HEK293 (cell line): ENCODE results near the gene CPAMD8.

ENCODE experiments used
- CTCF ChIA-PET: fragments of 350-600 bp; formaldehyde crosslinking; extraction: SDS; loops from one replicate; lab custom pipeline; 2021; ENCODE audit warnings: antibody characterized with exemption; lab: Yijun Ruan, JAX
- POLR2A ChIA-PET: fragments of 300-600 bp; formaldehyde crosslinking; extraction: SDS; loops from one replicate; lab custom pipeline; 2020; ENCODE audit warnings: antibody characterized with exemption, inconsistent platforms; lab: Yijun Ruan, JAX
- H3K27ac ChIP-seq: fragments of 200-500 bp; sonication (Bioruptor generic); 2 replicates; pipeline ENCODE4 v1.5.1; 2014; ENCODE audit warnings: low read depth, low read length, control low read depth, inconsistent platforms; ENCODE audit errors: extremely low read depth
- H3K36me3 ChIP-seq, 2 experiments: fragments of 200-500 bp in 1 of 2; sonication (Bioruptor generic) in 1 of 2; 1 replicate in 1 of 2; 2 replicates in 1 of 2; pipeline ENCODE4 v1.5.1; 2014 to 2017; ENCODE audit warnings: inconsistent platforms in 2 of 2, low read length in 2 of 2; ENCODE audit not compliant: control insufficient read depth in 2 of 2, insufficient read depth in 1 of 2
- H3K4me1 ChIP-seq: fragments of 200-500 bp; sonication (Bioruptor generic); 2 replicates; pipeline ENCODE4 v1.5.1; 2014; ENCODE audit warnings: mild to moderate bottlenecking, low read length, inconsistent platforms; ENCODE audit not compliant: control insufficient read depth, insufficient read depth
- H3K4me3 ChIP-seq: 2 replicates; pipeline ENCODE4 v1.5.1; 2011; ENCODE audit warnings: low read depth, mild to moderate bottlenecking, control low read depth, low read length, moderate library complexity
- H3K9me3 ChIP-seq: fragments of 200-500 bp; sonication (Bioruptor generic); 2 replicates; pipeline ENCODE4 v1.5.1; 2014; ENCODE audit warnings: low read depth, low read length, inconsistent platforms; ENCODE audit not compliant: control insufficient read depth, insufficient read depth
- EGR2 ChIP-seq: fragments of 450-650 bp; formaldehyde crosslinking; IDR thresholded peaks from 2 replicates; pipeline ENCODE4 v1.5.1; 2016; ENCODE audit warnings: low read depth, missing biosample characterization, missing genetic modification characterization
- GLI4 ChIP-seq: fragments of 450-650 bp; formaldehyde crosslinking; IDR thresholded peaks from 2 replicates; pipeline ENCODE4 v1.5.1; 2016; ENCODE audit warnings: missing biosample characterization, missing genetic modification characterization
- HOXD13 ChIP-seq: sonication (generic); formaldehyde crosslinking; IDR thresholded peaks from 2 replicates; pipeline ENCODE4 v1.8.0; 2022; ENCODE audit warnings: missing genetic modification reagents, borderline replicate concordance
- WT1 ChIP-seq: fragments of 450-650 bp; formaldehyde crosslinking; IDR thresholded peaks from 2 replicates; pipeline ENCODE4 v1.5.1; 2016; ENCODE audit warnings: missing biosample characterization, missing genetic modification characterization
- YY2 ChIP-seq: fragments of 450-650 bp; formaldehyde crosslinking; IDR thresholded peaks from 2 replicates; pipeline ENCODE4 v1.5.1; 2016; ENCODE audit warnings: missing biosample characterization, missing genetic modification characterization
- ZFHX2 ChIP-seq: fragments of 450-650 bp; formaldehyde crosslinking; conservative IDR thresholded peaks from 2 replicates; pipeline ENCODE4 v1.5.1; 2016; ENCODE audit warnings: missing biosample characterization, missing genetic modification characterization
- ZIC2 ChIP-seq: fragments of 450-650 bp; formaldehyde crosslinking; IDR thresholded peaks from 2 replicates; pipeline ENCODE4 v1.5.1; 2016; ENCODE audit warnings: missing biosample characterization, missing genetic modification characterization
- ZNF214 ChIP-seq: fragments of 450-650 bp; formaldehyde crosslinking; IDR thresholded peaks from 2 replicates; pipeline ENCODE4 v1.5.1; 2017; ENCODE audit warnings: missing biosample characterization, mild to moderate bottlenecking, missing genetic modification characterization, borderline replicate concordance
- ZNF23 ChIP-seq: fragments of 450-650 bp; formaldehyde crosslinking; IDR thresholded peaks from 2 replicates; pipeline ENCODE4 v1.5.1; 2016; ENCODE audit warnings: missing biosample characterization, missing genetic modification characterization, borderline replicate concordance
- ZNF239 ChIP-seq: fragments of 450-650 bp; formaldehyde crosslinking; IDR thresholded peaks from 2 replicates; pipeline ENCODE4 v1.5.1; 2016; ENCODE audit warnings: missing biosample characterization, missing genetic modification characterization
- ZNF248 ChIP-seq: fragments of 450-650 bp; formaldehyde crosslinking; IDR thresholded peaks from 2 replicates; pipeline ENCODE4 v1.5.1; 2017; ENCODE audit warnings: missing biosample characterization, missing genetic modification characterization
- ZNF266 ChIP-seq: fragments of 450-650 bp; formaldehyde crosslinking; IDR thresholded peaks from 2 replicates; pipeline ENCODE4 v1.5.1; 2016; ENCODE audit warnings: missing biosample characterization, missing genetic modification characterization, low read depth
- ZNF302 ChIP-seq: fragments of 450-650 bp; formaldehyde crosslinking; IDR thresholded peaks from 2 replicates; pipeline ENCODE4 v1.5.1; 2016; ENCODE audit warnings: missing biosample characterization, missing genetic modification characterization, low read depth
- ZNF48 ChIP-seq: fragments of 450-650 bp; formaldehyde crosslinking; IDR thresholded peaks from 2 replicates; pipeline ENCODE4 v1.5.1; 2016; ENCODE audit warnings: missing biosample characterization, missing genetic modification characterization
- ZNF514 ChIP-seq: fragments of 450-650 bp; formaldehyde crosslinking; IDR thresholded peaks from 2 replicates; pipeline ENCODE4 v1.5.1; 2016; ENCODE audit warnings: missing biosample characterization, missing genetic modification characterization
- ZNF558 ChIP-seq: fragments of 450-650 bp; formaldehyde crosslinking; IDR thresholded peaks from 2 replicates; pipeline ENCODE4 v1.5.1; 2016; ENCODE audit warnings: missing biosample characterization, missing genetic modification characterization
- ZNF654 ChIP-seq: fragments of 450-650 bp; formaldehyde crosslinking; IDR thresholded peaks from 2 replicates; pipeline ENCODE4 v1.5.1; 2016; ENCODE audit warnings: low read depth, missing biosample characterization, missing genetic modification characterization
- ZNF747 ChIP-seq: fragments of 450-650 bp; formaldehyde crosslinking; IDR thresholded peaks from 2 replicates; pipeline ENCODE4 v1.5.1; 2016; ENCODE audit warnings: missing biosample characterization, missing genetic modification characterization
- ZNF76 ChIP-seq: fragments of 450-650 bp; formaldehyde crosslinking; IDR thresholded peaks from 2 replicates; pipeline ENCODE4; 2016; ENCODE audit warnings: low read depth, missing biosample characterization, missing genetic modification characterization, borderline replicate concordance
- ZNF785 ChIP-seq: fragments of 450-650 bp; formaldehyde crosslinking; IDR thresholded peaks from 2 replicates; pipeline ENCODE4 v1.5.1; 2016; ENCODE audit warnings: missing biosample characterization, missing genetic modification characterization
- ZNF830 ChIP-seq: fragments of 450-650 bp; IDR thresholded peaks from 2 replicates; pipeline ENCODE4 v1.5.0; 2018; ENCODE audit warnings: missing biosample characterization, missing genetic modification characterization, low read depth, mild to moderate bottlenecking, moderate library complexity
- TF ChIP-seq, protein P1 (sequence below): fragments of 450-650 bp; formaldehyde crosslinking; IDR thresholded peaks from 2 replicates; pipeline ENCODE4 v1.5.1; 2017; ENCODE audit warnings: missing biosample characterization, missing genetic modification characterization
- TF ChIP-seq, protein P2 (sequence below): fragments of 450-650 bp; formaldehyde crosslinking; IDR thresholded peaks from 2 replicates; pipeline ENCODE4 v1.5.1; 2016; ENCODE audit warnings: missing biosample characterization, missing genetic modification characterization
- TF ChIP-seq, protein P3 (sequence below): fragments of 450-650 bp; formaldehyde crosslinking; IDR thresholded peaks from 2 replicates; pipeline ENCODE4 v1.5.1; 2017; ENCODE audit warnings: missing biosample characterization, missing genetic modification characterization

Gene CPAMD8

DNA sequence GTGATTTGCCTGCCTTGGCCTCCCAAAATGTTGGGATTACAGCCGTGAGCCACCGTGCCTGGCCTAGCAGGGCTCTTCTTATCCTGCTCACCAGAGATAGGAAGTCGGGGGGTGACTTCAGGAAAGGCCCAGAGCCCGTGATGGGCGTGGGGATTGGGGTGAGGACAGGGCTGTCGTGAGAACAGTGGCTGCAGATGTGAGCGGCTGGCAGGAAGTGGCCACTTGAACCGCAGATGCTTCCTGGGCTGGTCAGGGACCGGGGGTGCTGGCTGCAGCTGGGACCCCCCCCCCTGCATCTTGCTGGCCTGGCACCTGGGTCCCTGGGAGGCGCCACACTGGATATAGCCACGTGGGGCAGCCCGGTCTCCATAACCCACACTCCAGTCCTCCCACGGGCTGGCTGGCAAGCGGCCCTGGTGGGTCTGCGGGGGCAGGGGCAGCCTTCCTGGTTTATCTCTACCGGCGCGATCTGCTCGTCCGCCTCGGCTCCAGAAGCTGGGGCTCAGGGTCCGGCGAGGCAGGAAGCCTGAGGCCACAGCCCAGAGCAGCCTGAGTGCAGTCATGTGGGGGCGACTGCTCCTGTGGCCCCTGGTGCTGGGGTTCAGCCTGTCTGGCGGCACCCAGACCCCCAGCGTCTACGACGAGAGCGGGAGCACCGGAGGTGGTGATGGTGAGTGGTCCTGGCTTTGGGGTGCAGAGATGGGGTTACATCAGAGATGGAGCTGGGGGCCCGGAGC lies 137.8 kb downstream of the CPAMD8 start, which contains the start of gene F2RL3:
F2RL3 (plus strand) TSS at position 371 of the 737 bp plus-strand sequence; CDS start at position 562, 191 bp downstream.
- POLR2A ChIA-PET = interaction anchor here (0.6 kb wide), 1 partner anchor 84 kb away, joined by 3 read pairs; no protein-coding TSS in a partner anchor
- no peak within 1 kb of the TSS for H3K4me3 ChIP-seq
- no peak within 1 kb of the TSS for H3K27ac ChIP-seq

DNA sequence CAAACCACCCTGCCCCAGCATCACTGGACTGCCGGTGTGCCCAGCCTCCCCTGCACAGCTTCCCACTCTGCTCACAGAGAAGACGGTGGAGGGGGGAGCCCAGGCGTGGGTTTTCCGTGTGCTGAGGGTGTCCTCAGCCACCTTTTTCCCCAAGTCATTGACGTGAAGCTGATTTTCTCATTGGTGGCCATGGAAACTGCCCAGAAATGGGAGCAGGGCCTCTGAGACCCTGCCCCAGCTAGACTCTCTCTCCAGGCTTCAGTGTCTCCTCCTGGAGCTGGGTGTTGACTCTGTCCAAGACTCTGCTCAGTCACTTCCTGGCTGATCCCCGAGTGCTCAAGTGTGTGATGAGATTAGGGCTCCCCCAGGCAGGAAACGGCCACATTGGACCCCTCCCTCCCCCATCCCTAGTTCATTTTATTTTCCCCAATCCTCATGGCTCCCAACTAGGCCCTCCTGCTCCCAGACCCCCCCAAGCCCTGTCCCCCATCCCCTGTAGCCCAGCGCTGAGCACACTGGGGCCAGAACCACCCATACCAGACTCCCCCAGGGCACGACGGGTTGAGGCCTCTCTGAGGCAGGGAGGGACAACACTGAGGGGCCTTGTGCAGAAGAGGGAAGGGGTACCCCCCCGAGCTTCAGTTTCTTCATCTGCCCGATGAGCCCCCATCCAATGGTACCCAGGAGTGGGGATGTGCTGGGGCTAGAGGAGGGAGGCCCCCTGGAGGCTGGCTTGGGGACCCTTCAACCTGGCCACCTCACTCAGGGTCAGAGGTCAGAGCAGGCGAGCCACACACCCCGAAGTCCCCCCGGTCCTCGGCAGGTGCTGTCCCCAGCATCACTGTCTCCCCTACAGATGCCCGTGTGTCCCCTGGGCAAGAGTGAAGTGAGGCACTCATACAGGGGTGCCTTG lies 139.0 kb downstream of the CPAMD8 start:
- Histone ChIP-seq H3K9me3 (no peaks in the 10 kb centered on the region), H3K4me3 (no peak overlapping the region), H3K36me3 (no peaks in the 10 kb centered on the region)
- ChIA-PET CTCF (interaction anchor here (1.5 kb wide), 1 partner anchor 115 kb away, joined by 3 read pairs; no protein-coding TSS in a partner anchor), POLR2A (no interaction called here)
- TF ChIP-seq ZNF302 (no peak), ZNF76 (tag by site-specific recombination) (no peak), WT1 (tag by site-specific recombination) (no peak), ZNF48 (tag by site-specific recombination) (no peak), ZNF248 (tag by site-specific recombination) (no peak)
- TF ChIP-seq, all 188 proteins: peak for 0
- no peak overlapping the region for H3K27ac ChIP-seq
- no peaks in the 10 kb centered on the region for H3K4me1 ChIP-seq

More for the DNA sequence above, 137.8 kb downstream of the CPAMD8 start, which contains the start of gene F2RL3:
- CTCF ChIA-PET = interaction anchor here (0.6 kb wide), 1 partner anchor 99 kb away, joined by 3 read pairs; no protein-coding TSS in a partner anchor
- Histone ChIP-seq H3K9me3 (no peaks in the 10 kb centered on the region), H3K4me1 (no peaks in the 10 kb centered on the region)
- TF ChIP-seq ZNF747 = no peak
- TF ChIP-seq ZNF23 (tag by site-specific recombination) = no peak
- TF ChIP-seq EGR2 (tag by site-specific recombination) = 0 out of 2 replicates have a peak, but pooled peaks have one; percentile 8
- TF ChIP-seq ZFHX2 (tag by site-specific recombination) = peak; percentile 42; the same call in 1 of the 2 replicates
- no peak for TF ChIP-seq ZNF830 (tag by site-specific recombination)
- TF ChIP-seq ZNF785 (tag by site-specific recombination) = no peak
- TF ChIP-seq, all 188 proteins: peak for 2
- H3K36me3 ChIP-seq = no peaks in the 10 kb centered on the region

DNA sequence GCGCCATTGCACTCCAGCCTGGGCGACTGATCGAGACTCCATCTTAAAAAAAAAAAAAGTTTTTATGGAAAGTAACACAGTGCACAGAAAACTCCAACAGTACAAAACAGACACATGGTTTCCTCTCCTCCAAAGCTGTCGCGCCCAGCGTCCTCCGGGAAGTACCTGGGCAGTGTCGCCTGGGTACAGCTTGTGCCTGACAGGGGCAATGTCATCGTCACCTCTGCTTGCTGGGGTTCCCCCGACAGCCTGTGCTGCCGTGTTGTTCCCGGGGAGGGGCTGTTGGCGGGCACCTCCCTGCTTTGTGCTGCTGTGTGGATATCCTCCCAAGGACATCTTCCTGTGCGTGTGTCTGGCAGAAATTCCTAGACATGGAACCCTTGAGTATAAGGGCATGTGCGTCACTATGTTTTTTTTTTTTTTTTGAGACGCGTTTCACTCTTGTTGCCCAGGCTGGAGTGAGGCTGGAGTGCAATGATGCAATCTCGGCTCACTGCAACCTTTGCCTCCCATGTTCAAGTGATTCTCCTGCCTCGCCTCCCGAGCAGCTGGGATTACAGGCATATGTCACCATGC lies 140.2 kb downstream of the CPAMD8 start:
- ChIA-PET CTCF (interaction anchor here (0.7 to 1.5 kb wide), 2 partner anchors 114 to 1973 kb away, joined by 3 read pairs; no protein-coding TSS in a partner anchor), POLR2A (no interaction called here)
- no peaks in the 10 kb centered on the region for H3K4me1 ChIP-seq
- no peaks in the 10 kb centered on the region for H3K36me3 ChIP-seq
- TF ChIP-seq ZNF558 (no peak), ZIC2 (tag by site-specific recombination) (no peak), ZNF266 (no peak), GLI4 (no peak), ZNF654 (tag by site-specific recombination) (no peak), ZNF214 (no peak), ZNF239 (tag by site-specific recombination) (no peak), HOXD13 (CRISPR knock-in tag) (no peak), YY2 (tag by site-specific recombination) (no peak), ZNF514 (tag by site-specific recombination) (no peak)
- TF ChIP-seq, protein P1, sequence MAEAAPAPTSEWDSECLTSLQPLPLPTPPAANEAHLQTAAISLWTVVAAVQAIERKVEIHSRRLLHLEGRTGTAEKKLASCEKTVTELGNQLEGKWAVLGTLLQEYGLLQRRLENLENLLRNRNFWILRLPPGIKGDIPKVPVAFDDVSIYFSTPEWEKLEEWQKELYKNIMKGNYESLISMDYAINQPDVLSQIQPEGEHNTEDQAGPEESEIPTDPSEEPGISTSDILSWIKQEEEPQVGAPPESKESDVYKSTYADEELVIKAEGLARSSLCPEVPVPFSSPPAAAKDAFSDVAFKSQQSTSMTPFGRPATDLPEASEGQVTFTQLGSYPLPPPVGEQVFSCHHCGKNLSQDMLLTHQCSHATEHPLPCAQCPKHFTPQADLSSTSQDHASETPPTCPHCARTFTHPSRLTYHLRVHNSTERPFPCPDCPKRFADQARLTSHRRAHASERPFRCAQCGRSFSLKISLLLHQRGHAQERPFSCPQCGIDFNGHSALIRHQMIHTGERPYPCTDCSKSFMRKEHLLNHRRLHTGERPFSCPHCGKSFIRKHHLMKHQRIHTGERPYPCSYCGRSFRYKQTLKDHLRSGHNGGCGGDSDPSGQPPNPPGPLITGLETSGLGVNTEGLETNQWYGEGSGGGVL (tag by site-specific recombination) = no peak
- TF ChIP-seq, protein P2, sequence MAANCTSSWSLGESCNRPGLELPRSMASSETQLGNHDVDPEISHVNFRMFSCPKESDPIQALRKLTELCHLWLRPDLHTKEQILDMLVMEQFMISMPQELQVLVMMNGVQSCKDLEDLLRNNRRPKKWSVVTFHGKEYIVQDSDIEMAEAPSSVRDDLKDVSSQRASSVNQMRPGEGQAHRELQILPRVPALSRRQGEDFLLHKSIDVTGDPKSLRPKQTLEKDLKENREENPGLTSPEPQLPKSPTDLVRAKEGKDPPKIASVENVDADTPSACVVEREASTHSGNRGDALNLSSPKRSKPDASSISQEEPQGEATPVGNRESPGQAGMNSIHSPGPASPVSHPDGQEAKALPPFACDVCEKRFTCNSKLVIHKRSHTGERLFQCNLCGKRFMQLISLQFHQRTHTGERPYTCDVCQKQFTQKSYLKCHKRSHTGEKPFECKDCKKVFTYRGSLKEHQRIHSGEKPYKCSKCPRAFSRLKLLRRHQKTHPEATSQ = no peak
- TF ChIP-seq, protein P3, sequence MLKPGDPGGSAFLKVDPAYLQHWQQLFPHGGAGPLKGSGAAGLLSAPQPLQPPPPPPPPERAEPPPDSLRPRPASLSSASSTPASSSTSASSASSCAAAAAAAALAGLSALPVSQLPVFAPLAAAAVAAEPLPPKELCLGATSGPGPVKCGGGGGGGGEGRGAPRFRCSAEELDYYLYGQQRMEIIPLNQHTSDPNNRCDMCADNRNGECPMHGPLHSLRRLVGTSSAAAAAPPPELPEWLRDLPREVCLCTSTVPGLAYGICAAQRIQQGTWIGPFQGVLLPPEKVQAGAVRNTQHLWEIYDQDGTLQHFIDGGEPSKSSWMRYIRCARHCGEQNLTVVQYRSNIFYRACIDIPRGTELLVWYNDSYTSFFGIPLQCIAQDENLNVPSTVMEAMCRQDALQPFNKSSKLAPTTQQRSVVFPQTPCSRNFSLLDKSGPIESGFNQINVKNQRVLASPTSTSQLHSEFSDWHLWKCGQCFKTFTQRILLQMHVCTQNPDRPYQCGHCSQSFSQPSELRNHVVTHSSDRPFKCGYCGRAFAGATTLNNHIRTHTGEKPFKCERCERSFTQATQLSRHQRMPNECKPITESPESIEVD (tag by site-specific recombination) = no peak
- H3K4me3 ChIP-seq = no peak overlapping the region
- H3K27ac ChIP-seq = no peak overlapping the region
- no peaks in the 10 kb centered on the region for H3K9me3 ChIP-seq
